GM21367 (cell line): ENCODE results near the gene STAT4.

Experiments
- ATAC-seq: cut with Tn5 transposase; IDR thresholded peaks from one replicate; pipeline ENCODE4 v1.9.1; 2021; ENCODE audit not compliant: unreplicated experiment

The STAT4 gene

GRCh38 chr2:191176801-191177438 is 26.1 kb upstream of the STAT4 start:
- peak; percentile 26 for ATAC-seq

- ATAC-seq = peak; percentile 66
Measured at GRCh38 chr2:191176305-191176704, 25.5 kb upstream of the STAT4 start.

- ATAC-seq = no peak
Measured at GRCh38 chr2:191174442-191174841, 23.6 kb upstream of the STAT4 start.

- ATAC-seq = no peak
Measured at GRCh38 chr2:191173206-191173605, 22.4 kb upstream of the STAT4 start.

GRCh38 chr2:191171708-191172355 is 21.0 kb upstream of the STAT4 start:
- no peak for ATAC-seq

GRCh38 chr2:191171286-191171685 is 20.5 kb upstream of the STAT4 start:
- no peak for ATAC-seq

- no peak for ATAC-seq
Measured at GRCh38 chr2:191170773-191171172, 20.0 kb upstream of the STAT4 start.

- no peak for ATAC-seq
Measured at GRCh38 chr2:191170301-191170636, 19.5 kb upstream of the STAT4 start.

- ATAC-seq = no peak
Measured at GRCh38 chr2:191169456-191170300, 18.9 kb upstream of the STAT4 start.

- no peak for ATAC-seq
Measured at GRCh38 chr2:191167766-191168165, 17.0 kb upstream of the STAT4 start.

- no peak for ATAC-seq
Measured at GRCh38 chr2:191166756-191167445, 16.1 kb upstream of the STAT4 start.

- no peak for ATAC-seq
Measured at GRCh38 chr2:191166111-191166755, 15.4 kb upstream of the STAT4 start.

GRCh38 chr2:191165176-191165643 is 14.4 kb upstream of the STAT4 start:
- peak; percentile 85 for ATAC-seq

GRCh38 chr2:191158747-191159146 is 8.0 kb upstream of the STAT4 start:
- ATAC-seq = no peak

- no peak for ATAC-seq
Measured at GRCh38 chr2:191158193-191158592, 7.4 kb upstream of the STAT4 start.

GRCh38 chr2:191155608-191156071 is 4.8 kb upstream of the STAT4 start:
- peak; percentile 37 for ATAC-seq

GRCh38 chr2:191153716-191154115 is 2.9 kb upstream of the STAT4 start:
- no peak for ATAC-seq

- no peak for ATAC-seq
Measured at GRCh38 chr2:191152482-191153240, 1.9 kb upstream of the STAT4 start.

- no peak for ATAC-seq
Measured at GRCh38 chr2:191151331-191151730, 537 bp upstream of the STAT4 start.

- peak; percentile 23 for ATAC-seq
Measured at GRCh38 chr2:191150230-191150599, 579 bp downstream of the STAT4 start.
